ENCODE results near the gene MED27.

MED27 gene

GRCh38 chr9:132008855-132009812 is 70.5 kb downstream of the MED27 start:
- TF ChIP-seq CTCF (IDR thresholded peaks at IDR 0.05; ENCODE audit: control insufficient read depth, insufficient read depth, low read depth, low read length, missing control alignments), result no peak
- no peak for DNase-seq (ENCODE audit: low read depth)

GRCh38 chr9:132008184-132008803 is 71.4 kb downstream of the MED27 start:
- no peak for TF ChIP-seq CTCF (IDR thresholded peaks at IDR 0.05; ENCODE audit: control insufficient read depth, insufficient read depth, low read depth, low read length, missing control alignments)
- no peak for DNase-seq (ENCODE audit: low read depth)
- no peak overlapping the region for H3K4me3 ChIP-seq (ENCODE audit: control insufficient read depth, low read depth, low read length)

More at GRCh38 chr9:132008855-132009812, 70.5 kb downstream of the MED27 start:
- H3K4me3 ChIP-seq (ENCODE audit: control insufficient read depth, low read depth, low read length), result no peak overlapping the region

GRCh38 chr9:132007371-132008025 is 72.2 kb downstream of the MED27 start:
- no peak overlapping the region for H3K4me3 ChIP-seq (ENCODE audit: control insufficient read depth, low read depth, low read length)
- no peak for DNase-seq (ENCODE audit: low read depth)
- TF ChIP-seq CTCF (IDR thresholded peaks at IDR 0.05; ENCODE audit: control insufficient read depth, insufficient read depth, low read depth, low read length, missing control alignments), result no peak

- DNase-seq (ENCODE audit: low read depth), result no peak
- H3K4me3 ChIP-seq (ENCODE audit: control insufficient read depth, low read depth, low read length), result no peak overlapping the region
- no peak for TF ChIP-seq CTCF (IDR thresholded peaks at IDR 0.05; ENCODE audit: control insufficient read depth, insufficient read depth, low read depth, low read length, missing control alignments)
Measured at GRCh38 chr9:132006677-132007370, 72.8 kb downstream of the MED27 start.

GRCh38 chr9:132005899-132006298 is 73.8 kb downstream of the MED27 start:
- no peak for DNase-seq (ENCODE audit: low read depth)
- peak; percentile 7 for TF ChIP-seq CTCF (IDR thresholded peaks at IDR 0.05; ENCODE audit: control insufficient read depth, insufficient read depth, low read depth, low read length, missing control alignments)
- no peak overlapping the region for H3K4me3 ChIP-seq (ENCODE audit: control insufficient read depth, low read depth, low read length)

- DNase-seq (ENCODE audit: low read depth), result no peak
- no peak for TF ChIP-seq CTCF (IDR thresholded peaks at IDR 0.05; ENCODE audit: control insufficient read depth, insufficient read depth, low read depth, low read length, missing control alignments)
- H3K4me3 ChIP-seq (ENCODE audit: control insufficient read depth, low read depth, low read length), result no peak overlapping the region
Measured at GRCh38 chr9:132004323-132004722, 75.3 kb downstream of the MED27 start.
